B cell (primary cell): ENCODE measurements around the gene NAA15. TPM values are rescaled to one million over a fixed set of nuclear protein-coding genes. Genes with fewer than 3 reads are reported as not detected.

Source experiments
- ATAC-seq: fragments of 200-7000 bp; cut with Tn5 transposase; one replicate; pipeline ENCODE4 v1.10.0; 2021; ENCODE audit warnings: low read depth, mild to moderate bottlenecking, moderate number of reproducible peaks, moderate library complexity
- CTCF ChIA-PET: fragments of 350-600 bp; sonication (Branson Sonifier 250); formaldehyde crosslinking; loops from one replicate; lab custom pipeline; 2021; ENCODE audit warnings: antibody characterized with exemption, inconsistent platforms; lab: Charles Lee
- POLR2A ChIA-PET: fragments of 350-600 bp; sonication (Branson Sonifier 250); formaldehyde crosslinking; loops from one replicate; lab custom pipeline; 2021; ENCODE audit warnings: antibody characterized with exemption; lab: Charles Lee
- DNase-seq: peaks from one replicate; pipeline ENCODE4 v3.0.0; 2013
- H2AFZ ChIP-seq: 2 replicates; pipeline ENCODE4 v1.6.1; 2012; ENCODE audit warnings: mild to moderate bottlenecking, low read depth, low read length; ENCODE audit not compliant: insufficient read depth, poor library complexity, severe bottlenecking
- H3K27ac ChIP-seq, 2 donors: 1 replicate in 1 of 2; 2 replicates in 1 of 2; pipeline ENCODE4 v1.5.1; 2012 to 2013; ENCODE audit warnings: low read length in 2 of 2, mild to moderate bottlenecking in 2 of 2, moderate library complexity in 1 of 2
- H3K27me3 ChIP-seq, 4 experiments: fragments of 200-600 bp in 1 of 4; sonication (generic) in 1 of 4; replicated peaks in 1 of 4; 1 replicate in 2 of 4; 2 replicates in 2 of 4; pipeline versions ENCODE4 v1.6.1 to v1.7.0; 2013 to 2016; ENCODE audit warnings: low read length in 3 of 4, mild to moderate bottlenecking in 2 of 4, mixed read lengths in 1 of 4, moderate library complexity in 1 of 4; ENCODE audit not compliant: insufficient read depth in 4 of 4, control insufficient read depth in 3 of 4; ENCODE audit errors: control extremely low read depth in 1 of 4
- H3K36me3 ChIP-seq, 2 experiments: replicated peaks in 1 of 2; 1 replicate in 1 of 2; 2 replicates in 1 of 2; pipeline versions ENCODE4 v1.6.1 to v1.7.1; 2013; ENCODE audit warnings: low read length in 1 of 2; ENCODE audit not compliant: insufficient read depth in 2 of 2, control insufficient read depth in 1 of 2; ENCODE audit errors: control extremely low read depth in 1 of 2, extremely low read depth in 1 of 2
- H3K4me1 ChIP-seq, 2 donors: fragments of 200-600 bp in 1 of 2; sonication (generic) in 1 of 2; 1 replicate in 1 of 2; 2 replicates in 1 of 2; pipeline versions ENCODE4 v1.5.1 to v1.6.1; 2013 to 2017; ENCODE audit warnings: low read length in 2 of 2; ENCODE audit not compliant: control insufficient read depth in 2 of 2, insufficient read depth in 2 of 2
- H3K4me2 ChIP-seq: replicated peaks from 2 replicates; pipeline ENCODE3; 2012; ENCODE audit warnings: mild to moderate bottlenecking, low read depth, low read length; ENCODE audit not compliant: poor library complexity, severe bottlenecking
- H3K4me3 ChIP-seq, 5 experiments: fragments of 200-600 bp in 1 of 5; sonication (generic) in 1 of 5; 1 replicate in 3 of 5; 2 replicates in 2 of 5; pipeline versions ENCODE4 v1.5.1 to v1.7.0; 2011 to 2016; ENCODE audit warnings: low read length in 4 of 5, mild to moderate bottlenecking in 4 of 5, low read depth in 2 of 5, control low read depth in 1 of 5, moderate library complexity in 1 of 5; ENCODE audit not compliant: insufficient read depth in 1 of 5; ENCODE audit errors: control extremely low read depth in 1 of 5, extremely low read depth in 1 of 5
- H3K79me2 ChIP-seq: fragments of 200-600 bp; sonication (generic); one replicate; pipeline ENCODE4 v1.6.0; 2016; ENCODE audit warnings: low read length; ENCODE audit not compliant: control insufficient read depth, insufficient read depth
- H3K9ac ChIP-seq: fragments of 200-600 bp; sonication (generic); 2 replicates; pipeline ENCODE4 v1.6.1; 2017; ENCODE audit warnings: mild to moderate bottlenecking, low read length, moderate library complexity
- H3K9me3 ChIP-seq, 3 donors: one replicate each; pipeline versions ENCODE4 v1.6.1 to v1.7.1; 2013; ENCODE audit warnings: low read length in 2 of 3; ENCODE audit not compliant: control insufficient read depth in 2 of 3, insufficient read depth in 1 of 3; ENCODE audit errors: control extremely low read depth in 1 of 3
- H4K20me1 ChIP-seq: 2 replicates; pipeline ENCODE4 v1.6.0; 2012; ENCODE audit warnings: mild to moderate bottlenecking, low read length; ENCODE audit not compliant: insufficient read depth, control insufficient read depth, poor library complexity, severe bottlenecking
- H3K27ac Mint-ChIP-seq: one replicate; pipeline ENCODE4 v1.8.0; 2021; ENCODE audit warnings: mixed read lengths
- H3K27me3 Mint-ChIP-seq: one replicate; pipeline ENCODE4 v1.8.0; 2021; ENCODE audit warnings: mixed read lengths
- H3K4me1 Mint-ChIP-seq: one replicate; pipeline ENCODE4 v1.8.0; 2021; ENCODE audit warnings: mixed read lengths
- H3K4me3 Mint-ChIP-seq: one replicate; pipeline ENCODE4 v1.8.0; 2021; ENCODE audit warnings: mixed read lengths
- H3K9me3 Mint-ChIP-seq: one replicate; pipeline ENCODE4 v1.8.0; 2022; ENCODE audit warnings: mixed read lengths; ENCODE audit not compliant: insufficient read depth
- EZH2 ChIP-seq: IDR thresholded peaks from 2 replicates; pipeline ENCODE4 v1.6.1; 2012; ENCODE audit warnings: borderline replicate concordance, low read depth, mild to moderate bottlenecking, moderate library complexity, low read length; ENCODE audit not compliant: insufficient read depth, poor library complexity, severe bottlenecking
- WGBS: methylation state at CpG from one replicate; pipeline ENCODE4 v1.1.5; 2013; ENCODE audit warnings: missing lambda C conversion rate; ENCODE audit not compliant: insufficient coverage; 5-methylcytosine and 5-hydroxymethylcytosine counted together
- intact Hi-C: fragments of 100-400 bp; cut with micrococcal nuclease; formaldehyde crosslinking; loops from one replicate; pipeline ENCODE4 v1.10.0; 2022
- polyA plus RNA-seq: library from polyadenylated mRNA; depleted of rRNA; stranded (reverse); fragments of >200 nt; gene quantifications from 2 replicates; pipeline ENCODE4 v1.2.3, GENCODE V29; 2012
- total RNA-seq, 2 donors: library from RNA; stranded (reverse); fragments of 120-200 nt in 1 of 2; gene quantifications; 1 replicate in 1 of 2; 2 replicates in 1 of 2; pipeline versions ENCODE4 v1.2.3 to v1.2.4, GENCODE V29; 2013 to 2022
- TF ChIP-seq, protein P1 (sequence below): fragments of 200-600 bp; IDR thresholded peaks from one replicate; pipeline ENCODE4 v1.8.0; 2022; ENCODE audit warnings: antibody characterized with exemption, mild to moderate bottlenecking

The NAA15 gene
- total and polyA plus RNA-seq, 2 donors (not counting 1 experiment from before 2014, with no cell fraction given): 10.0 to 56.7 TPM

DNA sequence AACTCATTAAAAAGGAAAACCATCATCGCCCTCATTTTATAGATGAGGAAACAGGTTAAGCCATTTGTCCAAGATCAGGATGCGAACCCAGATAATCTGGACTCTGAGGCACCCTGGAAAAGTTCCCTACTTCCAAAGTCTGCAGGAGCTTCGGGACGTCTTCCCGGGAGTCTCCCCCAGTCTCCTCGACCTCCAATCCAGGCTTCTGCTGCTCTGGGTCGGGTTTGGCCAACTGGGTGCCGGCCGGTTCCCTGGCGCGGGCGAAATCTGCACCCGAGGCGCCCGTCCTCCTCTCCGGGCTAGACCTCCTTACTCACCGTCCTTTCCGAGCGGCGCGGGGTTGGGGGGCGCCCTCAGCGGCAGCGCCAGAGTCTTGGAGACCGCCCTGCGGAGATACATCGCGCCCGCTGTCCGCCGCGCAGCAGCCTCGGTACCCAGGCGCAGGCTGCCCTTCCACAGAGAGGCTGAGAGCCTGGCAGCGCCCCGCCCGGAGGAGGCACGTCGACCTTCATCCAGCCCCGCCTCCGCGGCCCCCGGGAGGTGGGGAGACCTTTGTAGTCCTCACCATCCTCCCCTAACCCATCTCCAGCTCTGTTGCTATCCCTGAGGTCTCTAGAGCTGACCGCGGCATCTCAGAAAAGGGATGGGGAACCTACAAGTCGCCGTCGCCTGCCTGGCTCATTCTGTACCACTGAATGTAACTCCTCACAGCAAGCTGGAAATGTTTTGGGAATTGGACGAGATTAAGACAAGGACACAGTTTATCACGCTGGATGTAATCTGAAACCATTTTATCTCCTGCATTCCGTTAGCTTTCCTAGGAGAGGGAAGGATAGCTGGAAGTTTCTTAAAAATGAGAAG is 21.3 kb upstream of the NAA15 start, which contains the start of gene MGARP:
MGARP (minus strand) TSS at position 466 of the 861 bp plus-strand sequence; CDS start at position 399, 67 bp downstream.
- ChIA-PET POLR2A (interaction anchor here (0.5 kb wide), 1 partner anchor 77 kb away, joined by 6 read pairs; no protein-coding TSS in a partner anchor), CTCF (interaction anchor here (0.6 to 5.2 kb wide), 6 partner anchors 15 to 180 kb away, joined by 3 to 25 read pairs (median 4); no protein-coding TSS in a partner anchor)
- Mint-ChIP-seq H3K4me1 (peaks cover 18% of the 10 kb centered on the region), H3K27ac (no peak within 1 kb of the TSS), H3K27me3 (peaks cover 40% of the 10 kb centered on the region), H3K4me3 (peak within 1 kb of the TSS; percentile 88), H3K9me3 (peaks cover 4% of the 10 kb centered on the region)
- Histone ChIP-seq H3K9ac (peak within 1 kb of the TSS; percentile 63), H3K4me3 (peak within 1 kb of the TSS; percentile 32 to 75 (median 56)), H3K27me3 (peaks cover 0 to 38% (median 32%) of the 10 kb centered on the region in 4 experiments), H3K27ac (no peak within 1 kb of the TSS), H3K9me3 (peaks cover 2 to 13% (median 4%) of the 10 kb centered on the region in 3 donors), H2AFZ (peak within 1 kb of the TSS; percentile 77), H4K20me1 (no peaks in the 10 kb centered on the region), H3K36me3 (no peaks in the 10 kb centered on the region), H3K4me2 (peak within 1 kb of the TSS; percentile 93), H3K79me2 (no peaks in the 10 kb centered on the region), H3K4me1 (peaks cover 17 to 19% of the 10 kb centered on the region in 2 donors)
- intact Hi-C loops: loop anchor here (2.0 kb wide), 2 partner anchors 13 to 21 kb away; partner anchors contain the start of gene NAA15
- WGBS: 5% methylated on average over 44 of the region's 51 CpGs
- TF ChIP-seq, protein P1, sequence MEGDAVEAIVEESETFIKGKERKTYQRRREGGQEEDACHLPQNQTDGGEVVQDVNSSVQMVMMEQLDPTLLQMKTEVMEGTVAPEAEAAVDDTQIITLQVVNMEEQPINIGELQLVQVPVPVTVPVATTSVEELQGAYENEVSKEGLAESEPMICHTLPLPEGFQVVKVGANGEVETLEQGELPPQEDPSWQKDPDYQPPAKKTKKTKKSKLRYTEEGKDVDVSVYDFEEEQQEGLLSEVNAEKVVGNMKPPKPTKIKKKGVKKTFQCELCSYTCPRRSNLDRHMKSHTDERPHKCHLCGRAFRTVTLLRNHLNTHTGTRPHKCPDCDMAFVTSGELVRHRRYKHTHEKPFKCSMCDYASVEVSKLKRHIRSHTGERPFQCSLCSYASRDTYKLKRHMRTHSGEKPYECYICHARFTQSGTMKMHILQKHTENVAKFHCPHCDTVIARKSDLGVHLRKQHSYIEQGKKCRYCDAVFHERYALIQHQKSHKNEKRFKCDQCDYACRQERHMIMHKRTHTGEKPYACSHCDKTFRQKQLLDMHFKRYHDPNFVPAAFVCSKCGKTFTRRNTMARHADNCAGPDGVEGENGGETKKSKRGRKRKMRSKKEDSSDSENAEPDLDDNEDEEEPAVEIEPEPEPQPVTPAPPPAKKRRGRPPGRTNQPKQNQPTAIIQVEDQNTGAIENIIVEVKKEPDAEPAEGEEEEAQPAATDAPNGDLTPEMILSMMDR: no peak
- peak; percentile 73 for TF ChIP-seq EZH2
- DNase-seq (peak; percentile 53), ATAC-seq (peak; percentile 74)
